Astrocyte of the hippocampus (primary cell): ENCODE data around the gene NPHP1.
"Not testable (repeated sequence)": the region's sequence is repeated elsewhere in the genome, so short reads cannot be mapped to it uniquely, and the experiment has no call there.

Experiments used
- DNase-seq: peaks from one replicate; pipeline ENCODE4 v3.0.0; 2011; ENCODE audit warnings: low read depth, low spot score

The NPHP1 gene

GRCh38 chr2:110204408-110205385 is at the start of gene NPHP1:
Gene NPHP1, minus strand, starts transcription at chr2:110205013. Its CDS starts 45 bp downstream, at chr2:110204968.
- DNase-seq: peak; percentile 94

- DNase-seq: peak; percentile 26
These were observed 43.4 kb upstream of the NPHP1 start for GRCh38 chr2:110248081-110248795.

- DNase-seq: not testable (repeated sequence)
These were observed 40.9 kb upstream of the NPHP1 start for GRCh38 chr2:110245488-110246435.

- DNase-seq: not testable (repeated sequence)
These were observed 38.5 kb upstream of the NPHP1 start for GRCh38 chr2:110243283-110243682.

- DNase-seq: not testable (repeated sequence)
These were observed 29.7 kb upstream of the NPHP1 start for GRCh38 chr2:110234514-110234913.

- not testable (repeated sequence) for DNase-seq
These were observed 25.1 kb upstream of the NPHP1 start for GRCh38 chr2:110229886-110230285.

GRCh38 chr2:110222626-110223025 is 17.8 kb upstream of the NPHP1 start:
- DNase-seq: not testable (repeated sequence)

GRCh38 chr2:110221938-110222337 is 17.1 kb upstream of the NPHP1 start:
- DNase-seq: no peak

- no peak for DNase-seq
These were observed 15.4 kb upstream of the NPHP1 start for GRCh38 chr2:110220190-110220564.

GRCh38 chr2:110219496-110220189 is 14.8 kb upstream of the NPHP1 start:
- peak; percentile 66 for DNase-seq

GRCh38 chr2:110218889-110219288 is 14.1 kb upstream of the NPHP1 start:
- not testable (repeated sequence) for DNase-seq

GRCh38 chr2:110216803-110217202 is 12.0 kb upstream of the NPHP1 start:
- DNase-seq: no peak

- DNase-seq: no peak
These were observed 11.4 kb upstream of the NPHP1 start for GRCh38 chr2:110216199-110216598.

GRCh38 chr2:110215566-110216158 is 10.8 kb upstream of the NPHP1 start:
- DNase-seq: no peak

- no peak for DNase-seq
These were observed 10.3 kb upstream of the NPHP1 start for GRCh38 chr2:110215091-110215490.

GRCh38 chr2:110213522-110213921 is 8.7 kb upstream of the NPHP1 start:
- DNase-seq: not testable (repeated sequence)

GRCh38 chr2:110211938-110212858 is 7.4 kb upstream of the NPHP1 start, which contains the start of gene MTLN:
Gene MTLN, minus strand, starts transcription at chr2:110212547. Its CDS starts 22 bp downstream, at chr2:110212525.
- DNase-seq: peak; percentile 90

- DNase-seq: peak; percentile 14
These were observed 1.0 kb upstream of the NPHP1 start for GRCh38 chr2:110205660-110206455.
